ENCODE data around the gene GRIA4.
"Not testable (repeated sequence)": the region's sequence is repeated elsewhere in the genome, so short reads cannot be mapped to it uniquely, and the experiment has no call there.

Gene GRIA4

GRCh38 chr11:105781807-105782206 is 171.9 kb downstream of the GRIA4 start:
- Mint-ChIP-seq H3K9me3 (no peaks in the 10 kb centered on the region), H3K27ac (no peak overlapping the region), H3K36me3 (no peaks in the 10 kb centered on the region), H3K4me1 (no peaks in the 10 kb centered on the region), H3K4me3 (no peak overlapping the region), H3K27me3 (no peaks in the 10 kb centered on the region)
- no peak for ATAC-seq

- Mint-ChIP-seq H3K4me3 (no peak overlapping the region), H3K27me3 (no peaks in the 10 kb centered on the region), H3K36me3 (no peaks in the 10 kb centered on the region), H3K9me3 (no peaks in the 10 kb centered on the region), H3K27ac (no peak overlapping the region), H3K4me1 (no peaks in the 10 kb centered on the region)
- ATAC-seq: no peak
These were observed 173.3 kb downstream of the GRIA4 start for GRCh38 chr11:105783216-105783615.

- not testable (repeated sequence) for H3K9me3 Mint-ChIP-seq, H3K4me1 Mint-ChIP-seq, ATAC-seq, H3K27ac Mint-ChIP-seq, H3K4me3 Mint-ChIP-seq, H3K36me3 Mint-ChIP-seq, H3K27me3 Mint-ChIP-seq
These were observed 176.0 kb downstream of the GRIA4 start for GRCh38 chr11:105785850-105786249.

- no peaks in the 10 kb centered on the region for H3K36me3 Mint-ChIP-seq
- H3K27me3 Mint-ChIP-seq: no peaks in the 10 kb centered on the region
- H3K4me3 Mint-ChIP-seq: no peak overlapping the region
- no peaks in the 10 kb centered on the region for H3K9me3 Mint-ChIP-seq
- ATAC-seq: no peak
- H3K4me1 Mint-ChIP-seq: no peaks in the 10 kb centered on the region
- no peak overlapping the region for H3K27ac Mint-ChIP-seq
These were observed 176.9 kb downstream of the GRIA4 start for GRCh38 chr11:105786741-105787140.

GRCh38 chr11:105789579-105790420 is 179.9 kb downstream of the GRIA4 start:
- no peaks in the 10 kb centered on the region for H3K4me1 Mint-ChIP-seq
- no peaks in the 10 kb centered on the region for H3K27me3 Mint-ChIP-seq
- H3K36me3 Mint-ChIP-seq: no peaks in the 10 kb centered on the region
- H3K9me3 Mint-ChIP-seq: no peaks in the 10 kb centered on the region
- H3K4me3 Mint-ChIP-seq: no peak overlapping the region
- no peak for ATAC-seq
- H3K27ac Mint-ChIP-seq: no peak overlapping the region

- ATAC-seq: no peak
- Mint-ChIP-seq H3K4me1 (no peaks in the 10 kb centered on the region), H3K4me3 (no peak overlapping the region), H3K36me3 (no peaks in the 10 kb centered on the region), H3K27me3 (no peaks in the 10 kb centered on the region), H3K9me3 (no peaks in the 10 kb centered on the region), H3K27ac (no peak overlapping the region)
These were observed 181.0 kb downstream of the GRIA4 start for GRCh38 chr11:105790840-105791239.

- ATAC-seq: no peak
These were observed 183.2 kb downstream of the GRIA4 start for GRCh38 chr11:105793092-105793491.

GRCh38 chr11:105799263-105799662 is 189.4 kb downstream of the GRIA4 start:
- Mint-ChIP-seq H3K4me1 (no peaks in the 10 kb centered on the region), H3K27me3 (no peaks in the 10 kb centered on the region), H3K27ac (no peak overlapping the region), H3K9me3 (no peaks in the 10 kb centered on the region), H3K4me3 (no peak overlapping the region), H3K36me3 (no peaks in the 10 kb centered on the region)
- no peak for ATAC-seq

More at GRCh38 chr11:105793092-105793491, 183.2 kb downstream of the GRIA4 start:
- no peak overlapping the region for H3K4me3 Mint-ChIP-seq
- H3K36me3 Mint-ChIP-seq: no peaks in the 10 kb centered on the region
- no peak overlapping the region for H3K27ac Mint-ChIP-seq
- no peaks in the 10 kb centered on the region for H3K9me3 Mint-ChIP-seq
- no peaks in the 10 kb centered on the region for H3K27me3 Mint-ChIP-seq
- H3K4me1 Mint-ChIP-seq: no peaks in the 10 kb centered on the region

- Mint-ChIP-seq H3K36me3 (no peaks in the 10 kb centered on the region), H3K4me1 (no peaks in the 10 kb centered on the region)
- ATAC-seq: no peak
These were observed 190.0 kb downstream of the GRIA4 start for GRCh38 chr11:105799728-105800462.

GRCh38 chr11:105802390-105802789 is 192.5 kb downstream of the GRIA4 start:
- Mint-ChIP-seq H3K27me3 (no peaks in the 10 kb centered on the region), H3K4me1 (no peaks in the 10 kb centered on the region), H3K27ac (no peak overlapping the region), H3K9me3 (no peaks in the 10 kb centered on the region), H3K36me3 (no peaks in the 10 kb centered on the region), H3K4me3 (no peak overlapping the region)
- ATAC-seq: no peak

More at GRCh38 chr11:105799728-105800462, 190.0 kb downstream of the GRIA4 start:
- H3K9me3 Mint-ChIP-seq: no peaks in the 10 kb centered on the region
- no peaks in the 10 kb centered on the region for H3K27me3 Mint-ChIP-seq
- no peak overlapping the region for H3K27ac Mint-ChIP-seq
- no peak overlapping the region for H3K4me3 Mint-ChIP-seq

GRCh38 chr11:105811242-105811641 is 201.4 kb downstream of the GRIA4 start:
- Mint-ChIP-seq H3K36me3 (no peaks in the 10 kb centered on the region), H3K4me3 (no peak overlapping the region), H3K4me1 (no peaks in the 10 kb centered on the region), H3K27ac (no peak overlapping the region), H3K9me3 (no peaks in the 10 kb centered on the region), H3K27me3 (no peaks in the 10 kb centered on the region)
- no peak for ATAC-seq

GRCh38 chr11:105821372-105821771 is 211.5 kb downstream of the GRIA4 start:
- Mint-ChIP-seq H3K4me3 (no peak overlapping the region), H3K27me3 (no peaks in the 10 kb centered on the region), H3K4me1 (no peaks in the 10 kb centered on the region), H3K36me3 (no peaks in the 10 kb centered on the region), H3K9me3 (no peaks in the 10 kb centered on the region), H3K27ac (no peak overlapping the region)
- no peak for ATAC-seq

GRCh38 chr11:105821781-105822180 is 211.9 kb downstream of the GRIA4 start:
- no peaks in the 10 kb centered on the region for H3K4me1 Mint-ChIP-seq
- no peaks in the 10 kb centered on the region for H3K36me3 Mint-ChIP-seq
- no peaks in the 10 kb centered on the region for H3K9me3 Mint-ChIP-seq
- H3K4me3 Mint-ChIP-seq: no peak overlapping the region
- H3K27me3 Mint-ChIP-seq: no peaks in the 10 kb centered on the region
- H3K27ac Mint-ChIP-seq: no peak overlapping the region
- no peak for ATAC-seq

- no peaks in the 10 kb centered on the region for H3K9me3 Mint-ChIP-seq
- H3K4me1 Mint-ChIP-seq: peaks cover 1% of the 10 kb centered on the region
- no peak overlapping the region for H3K27ac Mint-ChIP-seq
- no peaks in the 10 kb centered on the region for H3K36me3 Mint-ChIP-seq
- no peak for ATAC-seq
- no peak overlapping the region for H3K4me3 Mint-ChIP-seq
- H3K27me3 Mint-ChIP-seq: no peaks in the 10 kb centered on the region
These were observed 213.7 kb downstream of the GRIA4 start for GRCh38 chr11:105823495-105824033.

- no peaks in the 10 kb centered on the region for H3K9me3 Mint-ChIP-seq
- H3K36me3 Mint-ChIP-seq: no peaks in the 10 kb centered on the region
- H3K27ac Mint-ChIP-seq: no peak overlapping the region
- H3K27me3 Mint-ChIP-seq: no peaks in the 10 kb centered on the region
- H3K4me3 Mint-ChIP-seq: no peak overlapping the region
- H3K4me1 Mint-ChIP-seq: peaks cover 11% of the 10 kb centered on the region
- no peak for ATAC-seq
These were observed 214.7 kb downstream of the GRIA4 start for GRCh38 chr11:105824457-105825013.

Measured in stimulated activated memory B cell treated with anti-CD40 and anti-IgM and Interleukin-4, amounts not matched to agents 10 μg/mL and 1 μg/mL and 100 μg/mL, for 72 hours (primary cell).